Neutrophil (primary cell): ENCODE measurements around the gene NSD1.
A peak's percentile ranks its signal among the peaks of the same experiment; 100 is the strongest.

ENCODE experiments used
- H3K27ac ChIP-seq: fragments of 200-600 bp; sonication (generic); 2 replicates; pipeline ENCODE4 v1.5.1; 2016; ENCODE audit warnings: mild to moderate bottlenecking, moderate library complexity
- H3K27me3 ChIP-seq: fragments of 200-600 bp; sonication (generic); 2 replicates; pipeline ENCODE4 v1.6.0; 2016; ENCODE audit warnings: mild to moderate bottlenecking
- H3K36me3 ChIP-seq: fragments of 200-600 bp; sonication (generic); 2 replicates; pipeline ENCODE4 v1.5.1; 2017
- H3K4me1 ChIP-seq, 2 experiments: fragments of 200-600 bp in 1 of 2; sonication (generic) in 1 of 2; 1 replicate in 1 of 2; 2 replicates in 1 of 2; pipeline versions ENCODE4 v1.5.1 to v1.6.1; 2013 to 2016; ENCODE audit warnings: low read depth in 1 of 2, low read length in 1 of 2, mild to moderate bottlenecking in 1 of 2, moderate library complexity in 1 of 2; ENCODE audit not compliant: control insufficient read depth in 1 of 2, insufficient read depth in 1 of 2
- H3K4me3 ChIP-seq, 2 experiments: fragments of 200-600 bp in 1 of 2; sonication (generic) in 1 of 2; 1 replicate in 1 of 2; 2 replicates in 1 of 2; pipeline ENCODE4 v1.5.1; 2013 to 2016; ENCODE audit warnings: low read depth in 1 of 2, low read length in 1 of 2, mild to moderate bottlenecking in 1 of 2, moderate library complexity in 1 of 2
- H3K9me3 ChIP-seq: fragments of 200-600 bp; sonication (generic); 2 replicates; pipeline ENCODE4 v1.5.1; 2016
- TF ChIP-seq, protein P1 (sequence below): fragments of 200-600 bp; sonication (generic); IDR thresholded peaks from 2 replicates; pipeline ENCODE4 v1.5.1; 2016; ENCODE audit warnings: antibody characterized with exemption

Gene NSD1

DNA sequence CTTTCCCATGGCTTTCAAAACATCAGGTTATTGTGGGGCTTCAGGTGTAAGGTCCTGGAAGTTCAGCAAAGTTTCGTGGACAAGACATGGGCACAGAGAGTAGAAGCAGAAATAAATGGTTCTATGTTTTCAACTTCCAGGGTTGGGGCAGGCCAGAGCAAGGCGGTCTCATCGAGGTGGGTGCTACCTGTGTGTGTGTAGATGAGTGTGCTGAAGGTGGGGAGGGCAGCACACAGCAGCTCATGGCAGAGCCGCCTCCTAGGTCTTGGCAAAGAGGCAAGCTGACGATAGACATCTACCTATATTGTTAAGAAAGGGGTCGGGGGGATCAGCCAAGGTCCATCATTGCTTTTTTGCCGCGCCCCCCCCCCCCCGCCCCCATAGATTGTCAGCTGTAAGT is 166.1 kb downstream of the NSD1 start:
- no peaks in the 10 kb centered on the region for H3K9me3 ChIP-seq
- no peaks in the 10 kb centered on the region for H3K27me3 ChIP-seq
- H3K4me3 ChIP-seq: peak overlapping the region in 1 of 2 experiments; percentile 99
- H3K4me1 ChIP-seq: peaks cover 90 to 92% of the 10 kb centered on the region in 2 experiments
- H3K27ac ChIP-seq: peak overlapping the region; percentile 95
- peaks cover 51% of the 10 kb centered on the region for H3K36me3 ChIP-seq
- TF ChIP-seq, protein P1, sequence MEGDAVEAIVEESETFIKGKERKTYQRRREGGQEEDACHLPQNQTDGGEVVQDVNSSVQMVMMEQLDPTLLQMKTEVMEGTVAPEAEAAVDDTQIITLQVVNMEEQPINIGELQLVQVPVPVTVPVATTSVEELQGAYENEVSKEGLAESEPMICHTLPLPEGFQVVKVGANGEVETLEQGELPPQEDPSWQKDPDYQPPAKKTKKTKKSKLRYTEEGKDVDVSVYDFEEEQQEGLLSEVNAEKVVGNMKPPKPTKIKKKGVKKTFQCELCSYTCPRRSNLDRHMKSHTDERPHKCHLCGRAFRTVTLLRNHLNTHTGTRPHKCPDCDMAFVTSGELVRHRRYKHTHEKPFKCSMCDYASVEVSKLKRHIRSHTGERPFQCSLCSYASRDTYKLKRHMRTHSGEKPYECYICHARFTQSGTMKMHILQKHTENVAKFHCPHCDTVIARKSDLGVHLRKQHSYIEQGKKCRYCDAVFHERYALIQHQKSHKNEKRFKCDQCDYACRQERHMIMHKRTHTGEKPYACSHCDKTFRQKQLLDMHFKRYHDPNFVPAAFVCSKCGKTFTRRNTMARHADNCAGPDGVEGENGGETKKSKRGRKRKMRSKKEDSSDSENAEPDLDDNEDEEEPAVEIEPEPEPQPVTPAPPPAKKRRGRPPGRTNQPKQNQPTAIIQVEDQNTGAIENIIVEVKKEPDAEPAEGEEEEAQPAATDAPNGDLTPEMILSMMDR: no peak

DNA sequence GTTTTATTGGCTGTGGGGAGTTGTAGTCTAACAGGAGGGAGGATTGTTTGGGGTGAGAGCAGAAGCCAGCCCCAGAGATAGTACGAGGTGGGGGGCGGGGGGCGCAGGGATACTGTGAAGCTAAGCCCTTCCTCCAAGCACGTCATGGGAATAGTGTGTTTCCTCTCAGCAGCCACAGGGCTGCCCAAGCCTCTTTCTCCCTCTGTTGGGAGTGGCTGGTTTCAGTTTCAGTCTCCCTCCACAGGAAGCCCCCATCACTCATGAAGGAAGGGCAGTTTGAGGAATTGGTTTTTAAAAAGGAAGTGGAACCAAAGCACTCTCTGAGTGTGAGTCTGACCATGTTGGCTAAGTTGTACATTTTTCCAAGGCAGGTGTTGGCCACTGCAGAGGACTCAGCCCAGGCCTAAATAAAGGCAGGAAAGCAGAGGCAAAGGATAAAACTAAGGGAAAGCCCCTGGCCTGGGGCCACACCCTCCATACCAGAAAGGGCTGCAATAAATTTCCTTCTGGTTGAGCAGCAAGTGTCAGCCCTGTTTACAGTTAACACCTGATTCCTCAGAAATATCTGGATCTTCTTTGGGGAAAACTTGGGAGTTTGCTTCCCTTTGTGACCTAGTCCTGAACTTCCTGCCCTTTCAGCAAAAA is 166.8 kb downstream of the NSD1 start:
- no peaks in the 10 kb centered on the region for H3K9me3 ChIP-seq
- H3K36me3 ChIP-seq: peaks cover 51% of the 10 kb centered on the region
- peak overlapping the region; percentile 79 to 99 for H3K4me3 ChIP-seq
- TF ChIP-seq, protein P1: peak; percentile 68
- peaks cover 90 to 92% of the 10 kb centered on the region in 2 experiments for H3K4me1 ChIP-seq
- peak overlapping the region; percentile 95 for H3K27ac ChIP-seq
- H3K27me3 ChIP-seq: no peaks in the 10 kb centered on the region

DNA sequence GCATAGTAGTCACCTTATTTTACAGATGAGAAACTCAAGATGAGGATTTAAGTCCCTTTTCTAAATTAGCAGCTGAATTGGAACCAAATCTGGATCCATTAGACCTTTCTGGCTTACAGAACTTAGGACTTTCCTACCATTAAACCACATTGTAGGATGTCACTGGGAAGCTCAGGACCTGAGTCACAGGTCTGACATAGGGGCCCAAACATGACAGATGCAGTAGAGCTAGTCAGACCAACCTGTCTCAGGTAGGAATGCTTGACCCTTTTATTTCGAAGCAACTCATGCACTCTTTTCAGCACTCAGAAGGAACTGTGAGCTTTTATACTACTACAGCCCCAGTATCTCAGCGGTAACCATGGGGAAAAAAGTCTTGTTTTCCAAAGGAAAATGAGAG is 167.4 kb downstream of the NSD1 start:
- Histone ChIP-seq H3K27ac (peak overlapping the region; percentile 95), H3K4me1 (peaks cover 90 to 92% of the 10 kb centered on the region in 2 experiments), H3K27me3 (no peaks in the 10 kb centered on the region), H3K4me3 (peak overlapping the region; percentile 79 to 99), H3K36me3 (peaks cover 56% of the 10 kb centered on the region), H3K9me3 (no peaks in the 10 kb centered on the region)
- TF ChIP-seq, protein P1: no peak

DNA sequence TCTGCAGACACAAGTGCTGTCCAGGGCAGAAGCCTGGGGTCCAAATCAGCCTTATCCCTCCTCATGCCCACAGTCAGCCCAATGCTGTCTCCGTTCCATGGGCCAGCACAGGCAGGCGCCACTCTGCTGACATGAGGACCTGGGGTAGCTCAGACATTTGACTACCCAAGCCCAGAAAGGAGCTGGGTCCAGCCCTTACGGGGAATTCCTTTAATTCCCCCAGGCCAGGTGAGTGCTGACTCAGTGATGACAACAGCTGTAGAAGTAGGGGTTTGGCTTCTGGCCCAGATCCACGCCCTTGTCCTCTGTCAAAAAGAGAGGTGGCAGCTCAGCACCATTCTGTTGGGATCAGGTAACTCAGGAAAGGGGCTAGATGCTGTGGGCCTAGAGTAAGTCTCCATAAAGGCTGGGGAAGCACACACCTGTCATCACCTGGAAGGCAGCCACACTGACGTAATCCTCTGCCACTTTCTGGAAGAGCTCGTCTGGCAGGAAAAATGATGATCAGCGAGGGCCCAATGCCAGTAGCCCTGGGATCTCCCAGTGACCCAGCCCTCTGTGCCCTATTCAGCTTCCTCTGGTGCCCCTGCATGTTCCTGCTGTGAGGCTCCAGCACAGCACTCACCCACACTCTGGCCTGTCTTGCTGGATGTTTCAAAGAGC is 168.1 kb downstream of the NSD1 start:
- Histone ChIP-seq H3K36me3 (peaks cover 62% of the 10 kb centered on the region), H3K4me3 (peak overlapping the region; percentile 79 to 99), H3K27me3 (no peaks in the 10 kb centered on the region), H3K9me3 (no peaks in the 10 kb centered on the region), H3K27ac (peak overlapping the region; percentile 95), H3K4me1 (peaks cover 89 to 92% of the 10 kb centered on the region in 2 experiments)
- TF ChIP-seq, protein P1: no peak

DNA sequence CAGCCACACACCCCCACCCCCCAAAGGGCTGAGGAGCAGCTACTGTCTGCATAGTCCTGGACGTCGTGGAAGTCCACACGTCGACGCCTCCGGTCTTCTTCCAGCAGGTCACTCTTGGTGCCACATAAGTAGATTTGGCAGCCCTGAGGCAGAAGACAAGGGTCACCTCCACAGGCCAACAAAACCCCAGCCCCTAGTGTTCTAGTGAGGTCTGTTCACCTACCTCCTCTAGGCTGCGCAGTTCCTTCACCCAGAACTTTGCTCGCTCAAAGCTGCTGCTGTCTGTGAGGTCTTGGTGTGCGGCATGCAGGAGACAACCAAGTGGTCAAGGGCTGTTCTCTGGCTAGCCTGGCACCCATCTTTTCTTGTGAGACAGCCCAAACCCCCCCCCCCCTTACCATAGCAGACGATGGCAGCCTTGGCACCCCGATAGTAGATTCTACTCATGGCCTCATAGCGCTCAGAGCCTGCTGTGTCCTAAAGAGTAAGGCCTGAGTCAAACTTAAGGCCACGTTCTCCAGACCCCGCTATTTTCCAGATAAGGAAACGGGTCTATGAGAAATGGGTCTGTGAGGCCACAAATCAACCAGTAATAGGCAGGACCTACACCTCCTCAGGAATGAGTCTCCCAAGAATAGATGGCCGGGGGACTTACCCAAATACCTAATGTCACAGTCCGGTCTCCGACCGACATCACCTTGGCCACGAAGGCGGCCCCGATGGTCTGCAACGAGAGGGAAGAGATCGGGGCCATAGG is 169.0 kb downstream of the NSD1 start:
- Histone ChIP-seq H3K27me3 (no peaks in the 10 kb centered on the region), H3K4me3 (peak overlapping the region; percentile 79 to 99), H3K4me1 (peaks cover 85 to 89% of the 10 kb centered on the region in 2 experiments), H3K36me3 (peaks cover 63% of the 10 kb centered on the region), H3K9me3 (no peaks in the 10 kb centered on the region), H3K27ac (peak overlapping the region; percentile 95)
- TF ChIP-seq, protein P1: no peak
